Activated T-helper 1 cell treated with Interleukin-2 at 50 U/mL for 16 hours (primary cell): ENCODE results near the gene GMPR.
A peak's percentile ranks its signal among the peaks of the same experiment; 100 is the strongest.

Experiments
- DNase-seq: peaks from one replicate; pipeline ENCODE4 v3.0.0-alpha.2; 2020; ENCODE audit warnings: low read depth

GMPR gene

DNA sequence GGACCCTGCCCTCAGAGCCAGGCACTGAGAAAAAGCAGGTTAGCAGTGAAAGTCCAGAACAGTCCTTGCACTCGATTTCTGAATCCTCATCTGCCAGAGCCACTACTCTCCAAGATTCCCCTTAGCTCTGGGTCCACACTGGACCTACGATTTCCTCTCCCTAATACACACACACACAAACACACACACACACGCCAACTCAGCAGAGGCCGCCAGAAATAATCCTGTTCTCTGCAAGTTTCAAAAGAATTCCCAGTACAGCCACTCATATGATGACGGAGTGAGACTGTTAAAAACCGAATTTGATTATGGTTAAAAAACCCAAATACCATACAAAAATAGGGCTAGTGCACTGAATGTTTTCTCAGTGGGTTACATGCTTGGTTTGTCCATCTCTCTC, 90.8 kb downstream of the GMPR start:
- DNase-seq = no peak

GRCh38 chr6:16331384-16332174, 93.2 kb downstream of the GMPR start:
- peak; percentile 47 for DNase-seq

DNA sequence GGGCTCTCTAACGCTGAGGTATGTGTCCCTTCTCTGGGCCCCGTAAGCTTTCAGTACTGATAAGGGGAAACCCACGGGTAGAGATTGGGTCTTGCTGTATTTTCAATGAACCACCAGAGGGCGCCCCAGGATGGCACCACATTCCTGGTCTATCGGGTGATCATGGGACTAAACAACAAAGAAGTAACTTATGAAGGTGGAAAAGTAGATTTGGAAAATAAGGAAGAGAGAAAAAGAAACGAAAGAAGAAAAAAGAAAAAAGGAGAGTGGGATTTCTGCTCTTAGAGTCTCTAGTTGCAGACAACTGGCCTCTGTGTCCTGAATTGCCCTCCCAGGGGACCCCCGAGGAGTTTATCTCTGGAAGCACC, 93.8 kb downstream of the GMPR start:
- DNase-seq = peak; percentile 61

DNA sequence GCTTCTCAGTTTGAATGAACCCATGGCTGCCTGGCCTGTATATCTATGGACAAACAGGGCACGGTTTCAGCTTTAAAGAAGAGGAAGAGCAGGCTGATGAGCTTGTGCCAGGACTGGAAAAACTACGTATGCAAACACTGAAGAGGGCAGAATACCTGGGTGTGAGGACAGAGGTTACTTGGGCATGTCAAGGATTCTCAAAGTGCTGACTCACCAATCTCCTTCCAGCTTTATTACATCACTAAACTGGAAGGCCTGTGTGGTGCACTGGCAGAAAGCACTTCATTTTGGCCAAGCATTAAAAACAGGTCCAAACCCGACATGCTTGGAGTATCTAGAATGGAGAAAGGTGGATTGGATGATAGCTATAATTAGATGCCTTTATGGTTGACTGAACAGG, 95.2 kb downstream of the GMPR start:
- DNase-seq = no peak

GRCh38 chr6:16334671-16335070, 96.3 kb downstream of the GMPR start:
- no peak for DNase-seq

DNA sequence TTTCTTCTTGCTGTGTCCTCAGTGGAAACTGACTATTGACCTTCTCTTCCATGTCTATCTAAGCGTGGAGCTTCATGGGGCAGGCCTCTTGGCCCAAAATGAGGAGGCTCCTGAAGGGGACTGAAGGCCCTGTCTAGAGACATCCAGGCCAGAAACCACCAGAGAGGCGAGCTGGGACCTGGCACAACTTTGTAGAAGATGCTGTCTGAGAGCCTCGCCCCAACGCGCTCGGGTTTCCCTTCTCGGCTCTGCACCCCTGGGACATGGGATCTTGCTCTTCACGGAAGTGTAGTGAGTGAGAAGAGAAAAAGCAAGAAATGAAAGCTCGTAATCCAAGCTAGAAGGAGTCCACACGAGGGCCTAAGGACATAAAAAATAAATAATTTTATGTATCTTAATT, 96.8 kb downstream of the GMPR start:
- no peak for DNase-seq

- no peak for DNase-seq
These were observed 97.8 kb downstream of the GMPR start for GRCh38 chr6:16336056-16336818.

- DNase-seq = no peak
These were observed 98.5 kb downstream of the GMPR start for GRCh38 chr6:16336911-16337294.

DNA sequence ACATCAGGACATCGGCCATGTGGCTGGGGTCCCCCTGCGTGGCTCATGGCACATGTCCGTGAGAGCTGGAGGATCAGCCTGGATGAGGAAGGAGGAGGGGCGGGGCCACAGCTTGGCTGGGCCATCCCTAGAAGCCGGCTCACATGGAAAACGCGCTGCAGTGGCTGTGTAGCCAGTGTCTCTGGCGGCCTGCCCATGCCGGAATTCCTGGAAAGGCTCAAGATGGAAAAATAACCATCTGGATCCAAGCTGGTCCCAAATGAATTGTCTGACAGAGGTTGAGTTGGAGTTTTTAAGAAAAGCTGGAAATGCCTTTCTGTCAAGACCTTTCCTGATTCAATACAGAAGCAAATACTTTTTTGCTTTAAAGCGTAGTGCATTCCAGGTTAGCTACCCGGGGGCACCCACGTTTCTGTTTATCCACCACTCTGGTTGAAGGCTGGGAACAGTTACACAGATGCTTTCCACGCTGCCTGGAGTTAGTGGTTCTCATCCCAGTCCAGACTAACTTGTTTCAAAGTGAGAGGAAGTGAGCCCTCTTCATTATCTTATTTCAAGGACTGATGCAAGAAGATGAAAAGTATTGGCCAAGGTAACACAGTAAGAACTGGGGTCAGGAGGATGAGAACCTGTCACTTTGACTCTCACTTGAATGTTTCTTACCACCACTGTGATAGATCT, 99.0 kb downstream of the GMPR start:
- no peak for DNase-seq

DNA sequence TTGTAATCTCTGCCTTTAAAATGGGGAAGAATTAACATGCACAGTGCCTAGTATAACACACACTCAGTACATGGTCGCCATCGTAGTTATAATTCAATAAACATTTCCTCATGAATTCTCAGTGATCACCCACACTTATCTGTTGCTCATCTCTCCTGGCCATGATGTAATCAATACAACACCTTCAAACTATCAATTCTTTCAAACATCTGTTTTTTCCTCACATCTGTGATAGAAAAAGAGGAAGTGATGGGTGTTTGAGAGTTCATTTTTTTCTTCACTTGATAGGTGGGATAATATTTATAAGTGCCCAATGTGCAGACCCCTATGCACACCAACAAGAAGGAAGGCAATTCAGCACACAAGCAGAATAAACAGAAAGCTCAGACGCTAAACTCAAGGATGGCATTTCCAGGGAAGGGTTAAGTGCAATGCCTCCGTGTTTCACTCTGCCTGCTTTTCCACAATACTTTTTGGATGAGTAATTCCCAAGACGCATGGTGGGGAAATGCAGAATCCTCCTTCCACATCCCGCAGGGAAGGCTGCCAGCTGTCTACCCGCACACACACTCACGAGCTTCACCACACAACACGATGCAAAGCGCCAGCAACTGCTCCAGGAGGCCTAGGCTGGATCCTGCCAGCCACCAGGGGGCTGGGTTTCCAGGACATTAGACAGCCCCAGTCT, 100.3 kb downstream of the GMPR start:
- no peak for DNase-seq

GRCh38 chr6:16339265-16339587, 100.8 kb downstream of the GMPR start:
- no peak for DNase-seq

- no peak for DNase-seq
These were observed 105.2 kb downstream of the GMPR start for GRCh38 chr6:16343593-16343992.

GRCh38 chr6:16344756-16345155, 106.4 kb downstream of the GMPR start:
- DNase-seq = no peak
